ENCODE measurements around the gene LGALS3. TPM values are rescaled to one million over a fixed set of nuclear protein-coding genes. Genes with fewer than 3 reads are reported as not detected.

LGALS3 gene
- total RNA-seq, 4 donors from 2014 or later, result 448 to 713 (median 594) TPM

DNA sequence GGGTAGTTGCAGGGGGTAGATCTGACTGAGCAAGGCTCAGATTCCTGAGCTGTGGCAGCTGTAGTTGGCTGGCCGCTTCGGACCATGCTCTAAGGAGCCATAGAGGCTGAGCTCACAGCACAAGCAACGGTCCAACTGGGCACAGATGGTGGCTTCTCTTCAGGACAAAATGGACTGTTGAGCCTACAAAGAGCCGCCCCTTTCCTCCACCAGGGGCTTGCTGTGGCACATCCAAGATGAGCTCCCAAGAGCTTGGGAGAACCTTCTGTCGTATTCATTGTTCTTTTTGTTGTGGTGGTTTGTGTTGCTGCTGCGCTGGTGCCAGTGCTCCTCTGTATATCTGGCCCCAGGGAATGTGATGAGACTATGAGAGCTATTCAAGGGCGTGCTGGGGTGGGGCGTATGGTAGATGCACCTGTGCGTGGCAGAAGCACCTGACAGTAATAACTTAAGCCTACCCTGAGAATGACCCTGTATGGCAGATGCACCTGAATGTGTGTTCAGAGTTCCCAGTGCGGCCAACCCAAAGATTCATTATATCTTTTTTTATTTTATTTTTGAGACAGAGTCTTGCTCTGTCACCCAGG, 17.8 kb upstream of the LGALS3 start:
- TF ChIP-seq EP300 (IDR thresholded peaks at IDR 0.05) (no peak), POLR2AphosphoS5 (IDR thresholded peaks at IDR 0.05) (no peak), POLR2A (IDR thresholded peaks at IDR 0.05) (no peak)
- TF ChIP-seq, protein P1, sequence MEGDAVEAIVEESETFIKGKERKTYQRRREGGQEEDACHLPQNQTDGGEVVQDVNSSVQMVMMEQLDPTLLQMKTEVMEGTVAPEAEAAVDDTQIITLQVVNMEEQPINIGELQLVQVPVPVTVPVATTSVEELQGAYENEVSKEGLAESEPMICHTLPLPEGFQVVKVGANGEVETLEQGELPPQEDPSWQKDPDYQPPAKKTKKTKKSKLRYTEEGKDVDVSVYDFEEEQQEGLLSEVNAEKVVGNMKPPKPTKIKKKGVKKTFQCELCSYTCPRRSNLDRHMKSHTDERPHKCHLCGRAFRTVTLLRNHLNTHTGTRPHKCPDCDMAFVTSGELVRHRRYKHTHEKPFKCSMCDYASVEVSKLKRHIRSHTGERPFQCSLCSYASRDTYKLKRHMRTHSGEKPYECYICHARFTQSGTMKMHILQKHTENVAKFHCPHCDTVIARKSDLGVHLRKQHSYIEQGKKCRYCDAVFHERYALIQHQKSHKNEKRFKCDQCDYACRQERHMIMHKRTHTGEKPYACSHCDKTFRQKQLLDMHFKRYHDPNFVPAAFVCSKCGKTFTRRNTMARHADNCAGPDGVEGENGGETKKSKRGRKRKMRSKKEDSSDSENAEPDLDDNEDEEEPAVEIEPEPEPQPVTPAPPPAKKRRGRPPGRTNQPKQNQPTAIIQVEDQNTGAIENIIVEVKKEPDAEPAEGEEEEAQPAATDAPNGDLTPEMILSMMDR (IDR thresholded peaks at IDR 0.05), result no peak
- no peaks in the 10 kb centered on the region for H3K36me3 ChIP-seq
- H3K4me1 ChIP-seq, result peaks cover 43% of the 10 kb centered on the region
- no peak overlapping the region for H3K4me3 ChIP-seq
- no peak overlapping the region for H3K27ac ChIP-seq
- no peak for DNase-seq (ENCODE audit: low spot score in 2 of 2)
- H3K27me3 ChIP-seq, result no peaks in the 10 kb centered on the region
- 72% methylated on average over 9 of the region's 10 CpGs for WGBS
- H3K9me3 ChIP-seq, result no peaks in the 10 kb centered on the region

DNA sequence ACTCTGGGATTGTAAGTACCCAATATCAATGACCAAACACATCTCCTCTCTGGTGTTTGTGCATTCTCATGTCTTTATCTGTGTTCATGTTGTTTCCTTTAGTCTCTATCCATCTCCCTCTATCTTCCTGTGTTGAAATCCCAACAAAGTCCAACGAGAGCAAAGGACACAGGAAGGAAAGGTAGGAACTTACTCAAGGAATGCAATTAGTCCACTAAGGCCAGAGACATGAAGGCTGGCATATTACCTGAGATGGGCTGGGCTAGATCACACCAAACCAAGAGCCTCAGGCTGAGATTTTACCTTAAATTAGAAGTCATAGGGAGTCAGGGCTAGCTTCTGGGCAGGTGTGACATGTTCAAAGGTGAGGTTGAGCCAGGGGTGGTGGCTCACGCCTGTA, 14.3 kb upstream of the LGALS3 start:
- H3K27me3 ChIP-seq, result no peaks in the 10 kb centered on the region
- no peak for DNase-seq (ENCODE audit: low spot score in 2 of 2)
- no peak overlapping the region for H3K4me3 ChIP-seq
- no peak overlapping the region for H3K27ac ChIP-seq
- no peaks in the 10 kb centered on the region for H3K9me3 ChIP-seq
- peaks cover 44% of the 10 kb centered on the region for H3K4me1 ChIP-seq
- 77% methylated on average over 2 of the region's 2 CpGs for WGBS
- H3K36me3 ChIP-seq, result no peaks in the 10 kb centered on the region
- TF ChIP-seq, protein P1 (IDR thresholded peaks at IDR 0.05), result no peak
- no peak for TF ChIP-seq EP300 (IDR thresholded peaks at IDR 0.05)
- no peak for TF ChIP-seq POLR2A (IDR thresholded peaks at IDR 0.05)
- TF ChIP-seq POLR2AphosphoS5 (IDR thresholded peaks at IDR 0.05), result no peak

DNA sequence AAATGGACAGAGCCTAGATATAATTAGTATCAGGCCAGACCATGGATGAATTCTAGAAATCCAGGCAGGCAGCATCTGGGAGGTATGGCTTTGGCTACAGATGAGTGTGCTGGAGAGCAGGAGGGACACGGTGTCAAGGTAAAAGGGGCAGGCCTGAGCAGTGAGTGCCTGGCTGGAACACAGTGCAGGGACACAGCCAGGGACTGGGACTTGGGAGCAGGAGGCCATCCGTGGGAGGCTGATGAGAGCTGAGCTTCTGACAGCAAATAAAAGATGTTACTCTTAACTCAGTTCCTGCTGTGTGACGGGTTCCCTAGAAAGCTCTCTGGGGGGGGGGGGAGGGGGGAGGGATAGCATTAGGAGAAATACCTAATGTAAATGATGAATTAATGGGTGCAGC, 13.6 kb upstream of the LGALS3 start:
- H3K36me3 ChIP-seq, result no peaks in the 10 kb centered on the region
- no peak for DNase-seq (ENCODE audit: low spot score in 2 of 2)
- WGBS, result 58% methylated on average over 3 of the region's 3 CpGs
- H3K27me3 ChIP-seq, result no peaks in the 10 kb centered on the region
- no peak for TF ChIP-seq POLR2A (IDR thresholded peaks at IDR 0.05)
- TF ChIP-seq POLR2AphosphoS5 (IDR thresholded peaks at IDR 0.05), result no peak
- TF ChIP-seq, protein P1 (IDR thresholded peaks at IDR 0.05), result no peak
- no peak for TF ChIP-seq EP300 (IDR thresholded peaks at IDR 0.05)
- peak overlapping the region; percentile 88 for H3K27ac ChIP-seq
- H3K4me3 ChIP-seq, result no peak overlapping the region
- peaks cover 52% of the 10 kb centered on the region for H3K4me1 ChIP-seq
- H3K9me3 ChIP-seq, result no peaks in the 10 kb centered on the region

DNA sequence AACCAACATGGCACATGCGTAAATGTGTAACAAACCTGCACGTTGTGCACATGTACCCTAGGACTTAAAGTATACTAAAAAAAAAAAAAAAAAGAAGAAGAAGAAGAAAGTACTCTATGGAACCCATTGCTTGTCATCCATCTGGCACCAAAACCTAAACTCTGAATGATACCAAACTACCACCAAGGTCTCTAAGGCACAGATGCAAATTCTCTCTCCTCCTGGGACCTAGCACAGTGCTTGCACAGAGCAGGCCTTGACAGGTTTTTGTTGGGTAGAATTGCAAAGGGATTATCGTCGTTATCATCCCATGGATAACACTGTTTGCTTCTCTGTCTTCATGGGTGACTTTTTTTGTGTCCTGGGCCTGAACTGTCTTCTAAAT, 13.2 kb upstream of the LGALS3 start:
- no peak for TF ChIP-seq EP300 (IDR thresholded peaks at IDR 0.05)
- TF ChIP-seq, protein P1 (IDR thresholded peaks at IDR 0.05), result no peak
- TF ChIP-seq POLR2A (IDR thresholded peaks at IDR 0.05), result no peak
- no peak for TF ChIP-seq POLR2AphosphoS5 (IDR thresholded peaks at IDR 0.05)
- Histone ChIP-seq H3K9me3 (no peaks in the 10 kb centered on the region), H3K4me1 (peaks cover 54% of the 10 kb centered on the region), H3K36me3 (no peaks in the 10 kb centered on the region), H3K27ac (peak overlapping the region; percentile 88), H3K27me3 (no peaks in the 10 kb centered on the region), H3K4me3 (no peak overlapping the region)
- WGBS, result 68% methylated on average over 4 of the region's 4 CpGs
- DNase-seq (ENCODE audit: low spot score in 2 of 2), result no peak

DNA sequence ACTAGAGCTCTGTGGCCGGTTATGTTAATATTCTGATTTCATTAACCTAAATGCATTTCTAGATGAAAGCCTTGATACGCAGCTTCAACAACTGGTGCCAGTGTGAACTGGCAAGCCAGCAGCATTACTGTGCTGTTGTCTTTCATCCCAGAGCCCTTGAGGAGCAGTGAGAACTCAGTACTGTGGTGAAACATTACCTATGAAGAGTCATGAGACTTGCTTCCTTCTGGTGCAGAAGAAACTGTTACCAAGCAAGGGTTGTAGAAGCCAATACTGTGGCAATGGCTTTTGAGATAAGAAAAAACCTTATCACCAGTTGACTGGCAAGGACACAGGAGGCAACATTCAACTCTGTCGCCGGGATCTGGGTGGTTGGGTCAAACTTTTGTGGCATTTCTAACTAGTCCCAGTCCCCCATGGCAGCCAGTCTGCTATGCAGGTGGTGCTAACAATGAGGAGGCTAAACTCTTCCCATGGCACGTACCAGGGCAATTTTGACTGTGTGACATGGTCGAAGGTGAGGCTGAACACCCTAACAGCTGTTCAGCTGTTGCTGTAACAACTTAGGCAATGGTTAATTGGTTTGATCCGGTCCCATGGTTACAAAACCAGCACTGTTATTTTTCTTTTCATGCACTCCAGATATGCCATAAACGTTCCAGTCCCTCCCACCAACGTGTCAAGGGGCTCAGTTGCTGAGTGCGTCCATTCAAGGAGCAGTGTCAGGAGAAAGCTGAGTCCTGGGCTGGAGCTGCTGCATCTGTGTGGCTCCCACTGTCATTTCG, 12.6 kb upstream of the LGALS3 start:
- Histone ChIP-seq H3K36me3 (no peaks in the 10 kb centered on the region), H3K27ac (peak overlapping the region; percentile 88), H3K27me3 (no peaks in the 10 kb centered on the region), H3K4me1 (peaks cover 54% of the 10 kb centered on the region), H3K4me3 (no peak overlapping the region), H3K9me3 (no peaks in the 10 kb centered on the region)
- WGBS, result 71% methylated on average over 10 of the region's 11 CpGs
- no peak for DNase-seq (ENCODE audit: low spot score in 2 of 2)
- no peak for TF ChIP-seq POLR2AphosphoS5 (IDR thresholded peaks at IDR 0.05)
- TF ChIP-seq, protein P1 (IDR thresholded peaks at IDR 0.05), result no peak
- TF ChIP-seq EP300 (IDR thresholded peaks at IDR 0.05), result no peak
- TF ChIP-seq POLR2A (IDR thresholded peaks at IDR 0.05), result no peak
